ENCODE measurements around the gene SPOCD1. TPM values are rescaled to one million over a fixed set of nuclear protein-coding genes. Genes with fewer than 3 reads are reported as not detected.

SPOCD1 gene
- total and polyA plus RNA-seq, 2 experiments from 2014 or later: 0.73 to 1.3 TPM

Small RNAs within 50 kb of the gene (microRNA-seq; reads per million reads assigned to microRNA genes)
- gene MIR4254: not detected

Small RNAs within 50 kb of the gene (small RNA-seq; reads per million reads assigned to genes)
- gene MIR4254 (ENCODE audit: low replicate concordance): not detected

Other genes with a start within 250 kb of the SPOCD1 start
- gene TINAGL1, start 239.5 kb downstream of the SPOCD1 start, total RNA-seq (2014; rRNA removed; shearing (Covaris generic)): 15.8 and 20.4 TPM in 2 replicates
- 6.2 and 6.8 TPM in 2 replicates for gene TINAGL1, start 239.5 kb downstream of the SPOCD1 start, polyA plus RNA-seq (2016; fragmentation: Nextera tagmentation; extraction: Ambion mirVana)
- gene HCRTR1, start 198.3 kb downstream of the SPOCD1 start, total RNA-seq (2014; rRNA removed; shearing (Covaris generic)): 1.0 TPM in 1 of 2 replicates, not detected in the other
- 0.15 TPM in 1 of 2 replicates, not detected in the other for gene HCRTR1, start 198.3 kb downstream of the SPOCD1 start, polyA plus RNA-seq (2016; fragmentation: Nextera tagmentation; extraction: Ambion mirVana)
- 60.5 and 68.5 TPM in 2 replicates for gene PEF1, start 171.1 kb downstream of the SPOCD1 start, total RNA-seq (2014; rRNA removed; shearing (Covaris generic))
- gene PEF1, start 171.1 kb downstream of the SPOCD1 start, polyA plus RNA-seq (2016; fragmentation: Nextera tagmentation; extraction: Ambion mirVana): 22.0 and 22.3 TPM in 2 replicates
- gene COL16A1, start 112.0 kb downstream of the SPOCD1 start, total RNA-seq (2014; rRNA removed; shearing (Covaris generic)): 13.2 and 15.7 TPM in 2 replicates
- gene COL16A1, start 112.0 kb downstream of the SPOCD1 start, polyA plus RNA-seq (2016; fragmentation: Nextera tagmentation; extraction: Ambion mirVana): 3.4 and 4.2 TPM in 2 replicates
- gene ADGRB2, start 51.7 kb downstream of the SPOCD1 start, total RNA-seq (2014; rRNA removed; shearing (Covaris generic)): 20.9 and 27.8 TPM in 2 replicates
- 7.9 and 8.0 TPM in 2 replicates for gene ADGRB2, start 51.7 kb downstream of the SPOCD1 start, polyA plus RNA-seq (2016; fragmentation: Nextera tagmentation; extraction: Ambion mirVana)
- 260 and 354 TPM in 2 replicates for gene PTP4A2, start 122.3 kb upstream of the SPOCD1 start, total RNA-seq (2014; rRNA removed; shearing (Covaris generic))
- 138 and 153 TPM in 2 replicates for gene PTP4A2, start 122.3 kb upstream of the SPOCD1 start, polyA plus RNA-seq (2016; fragmentation: Nextera tagmentation; extraction: Ambion mirVana)
- gene KHDRBS1, start 197.8 kb upstream of the SPOCD1 start, total RNA-seq (2014; rRNA removed; shearing (Covaris generic)): 251 and 263 TPM in 2 replicates
- 184 and 191 TPM in 2 replicates for gene KHDRBS1, start 197.8 kb upstream of the SPOCD1 start, polyA plus RNA-seq (2016; fragmentation: Nextera tagmentation; extraction: Ambion mirVana)

All from GM23338 (cell line).